ENCODE measurements around the gene NECTIN2.

- TF ChIP-seq CTCF (conservative IDR thresholded peaks at IDR 0.05; ENCODE audit: low read depth, low read length): no peak
- no peak for TF ChIP-seq EZH2 (IDR thresholded peaks at IDR 0.05; ENCODE audit: borderline replicate concordance, low read depth, low read length, poor library complexity, severe bottlenecking)
Observed at GRCh38 chr19:44857837-44858236, 11.7 kb downstream of the NECTIN2 start.

All from A673 (cell line).